ENCODE data around the gene ATP6V1G3.
"Not testable (repeated sequence)": the region's sequence is repeated elsewhere in the genome, so short reads cannot be mapped to it uniquely, and the experiment has no call there.

ATP6V1G3 gene, protein sequence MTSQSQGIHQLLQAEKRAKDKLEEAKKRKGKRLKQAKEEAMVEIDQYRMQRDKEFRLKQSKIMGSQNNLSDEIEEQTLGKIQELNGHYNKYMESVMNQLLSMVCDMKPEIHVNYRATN

DNA sequence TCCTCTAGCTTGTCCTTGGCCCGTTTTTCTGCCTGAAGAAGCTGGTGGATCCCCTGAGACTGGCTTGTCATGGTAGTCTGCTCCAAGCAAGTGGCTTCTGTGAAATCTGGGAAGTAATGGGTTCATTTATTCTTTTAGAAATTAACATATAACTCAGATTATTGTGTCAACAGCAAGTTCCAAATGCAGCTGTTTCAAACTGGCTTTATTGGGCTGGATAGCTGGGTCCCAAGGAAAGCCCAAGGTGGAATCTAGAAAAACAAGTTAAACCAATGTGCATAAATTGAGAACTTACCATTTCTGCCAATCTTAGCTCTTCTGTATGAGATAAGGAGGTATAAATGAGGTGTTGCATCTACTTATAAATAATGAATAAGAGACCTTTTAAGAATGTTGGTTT lies at the start of gene ATP6V1G3:
TSS of gene ATP6V1G3 (minus strand) at position 101 of the 400 bp plus-strand sequence. CDS start at position 71, 30 bp downstream.
- no peak within 1 kb of the TSS for H3K27ac ChIP-seq (ENCODE audit: low read length)

DNA sequence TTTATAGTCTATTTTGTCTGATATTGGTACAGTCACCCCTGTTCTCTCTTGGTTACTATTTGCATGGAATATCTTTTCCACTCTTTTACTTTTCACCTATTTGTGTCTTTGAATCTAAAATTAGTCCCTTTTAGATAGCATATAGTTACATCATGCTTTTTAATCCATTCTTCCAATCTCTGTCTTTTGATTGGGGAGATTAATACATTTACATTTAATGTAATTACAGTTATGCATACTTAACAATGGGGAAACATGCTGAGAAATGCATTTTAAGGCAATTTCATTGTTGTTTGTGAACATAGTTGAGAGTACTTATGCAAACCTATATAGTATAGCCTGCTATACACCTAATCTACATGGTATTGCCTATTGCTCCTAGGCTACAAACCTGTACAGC lies 48.4 kb upstream of the ATP6V1G3 start:
- peaks cover 4% of the 10 kb centered on the region; the same call in 1 of the 2 replicates for H3K9me3 ChIP-seq (ENCODE audit: insufficient read depth, low read depth, low read length)

More for the DNA sequence above, at the start of gene ATP6V1G3:
- Histone ChIP-seq H3K27me3 (ENCODE audit: insufficient read depth, low read length) (no peaks in the 10 kb centered on the region), H3K9me3 (ENCODE audit: insufficient read depth, low read depth, low read length) (no peaks in the 10 kb centered on the region), H3K4me1 (ENCODE audit: insufficient read depth, low read length) (no peaks in the 10 kb centered on the region), H3K36me3 (ENCODE audit: insufficient read depth, low read depth, low read length) (no peaks in the 10 kb centered on the region), H3K9ac (ENCODE audit: low read depth, low read length) (no peak within 1 kb of the TSS), H3K4me3 (ENCODE audit: low read length) (no peak within 1 kb of the TSS)

DNA sequence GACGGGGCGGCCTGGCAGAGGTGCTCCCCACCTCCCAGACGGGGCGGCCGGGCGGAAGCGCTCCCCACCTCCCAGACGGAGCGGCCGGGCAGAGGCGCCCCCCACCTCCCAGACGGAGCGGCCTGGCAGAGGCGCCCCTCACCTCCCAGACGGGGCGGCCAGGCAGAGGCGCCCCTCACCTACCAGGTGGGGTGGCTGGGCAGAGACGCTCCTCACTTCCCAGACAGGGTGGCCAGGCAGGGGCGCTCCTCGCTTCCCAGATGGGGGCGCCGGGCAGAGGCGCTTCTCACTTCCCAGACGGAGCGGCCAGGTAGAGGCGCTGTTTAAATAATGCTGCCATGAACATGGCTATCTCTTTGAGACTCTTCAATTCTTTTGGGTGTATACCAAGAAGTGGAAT lies 43.7 kb upstream of the ATP6V1G3 start:
- Histone ChIP-seq H3K4me3 (ENCODE audit: low read length) (no peak overlapping the region), H3K4me1 (ENCODE audit: insufficient read depth, low read length) (no peaks in the 10 kb centered on the region), H3K36me3 (ENCODE audit: insufficient read depth, low read depth, low read length) (no peaks in the 10 kb centered on the region), H3K9me3 (ENCODE audit: insufficient read depth, low read depth, low read length) (peaks cover 4% of the 10 kb centered on the region; the same call in 1 of the 2 replicates), H3K27ac (ENCODE audit: low read length) (no peak overlapping the region), H3K27me3 (ENCODE audit: insufficient read depth, low read length) (no peaks in the 10 kb centered on the region), H3K9ac (ENCODE audit: low read depth, low read length) (no peak overlapping the region)

More for the DNA sequence above, 48.4 kb upstream of the ATP6V1G3 start:
- H3K27ac ChIP-seq (ENCODE audit: low read length) = no peak overlapping the region
- H3K27me3 ChIP-seq (ENCODE audit: insufficient read depth, low read length) = no peaks in the 10 kb centered on the region
- H3K9ac ChIP-seq (ENCODE audit: low read depth, low read length) = no peak overlapping the region
- H3K4me1 ChIP-seq (ENCODE audit: insufficient read depth, low read length) = no peaks in the 10 kb centered on the region
- no peaks in the 10 kb centered on the region for H3K36me3 ChIP-seq (ENCODE audit: insufficient read depth, low read depth, low read length)
- H3K4me3 ChIP-seq (ENCODE audit: low read length) = no peak overlapping the region

DNA sequence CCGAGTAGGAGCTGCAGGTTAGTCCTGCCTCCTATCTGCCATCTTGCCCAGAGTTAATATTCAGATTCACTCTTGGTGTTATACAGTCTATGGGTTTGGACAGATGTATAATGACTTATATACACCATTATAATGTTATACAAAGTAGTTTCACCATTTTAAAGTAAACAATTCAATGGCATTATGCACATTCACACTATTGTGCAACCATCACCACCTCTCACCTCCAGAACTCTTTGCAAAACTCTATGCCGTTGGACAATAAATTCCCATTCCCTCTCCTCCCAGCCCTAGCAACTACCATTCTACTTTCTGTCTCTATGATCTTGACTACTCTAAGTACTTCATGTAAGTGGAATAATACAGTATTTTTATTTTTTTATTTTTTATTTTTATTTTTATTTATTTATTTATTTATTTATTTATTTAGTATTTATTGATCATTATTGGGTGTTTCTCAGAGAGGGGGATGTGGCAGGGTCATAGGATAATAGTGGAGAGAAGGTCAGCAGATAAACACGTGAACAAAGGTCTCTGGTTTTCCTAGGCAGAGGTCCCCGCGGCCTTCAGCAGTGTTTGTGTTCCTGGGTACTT lies 42.8 kb upstream of the ATP6V1G3 start:
- not testable (repeated sequence) for H3K36me3 ChIP-seq (ENCODE audit: insufficient read depth, low read depth, low read length); H3K27me3 ChIP-seq (ENCODE audit: insufficient read depth, low read length); H3K4me1 ChIP-seq (ENCODE audit: insufficient read depth, low read length); H3K9ac ChIP-seq (ENCODE audit: low read depth, low read length); H3K4me3 ChIP-seq (ENCODE audit: low read length); H3K9me3 ChIP-seq (ENCODE audit: insufficient read depth, low read depth, low read length); H3K27ac ChIP-seq (ENCODE audit: low read length)

DNA sequence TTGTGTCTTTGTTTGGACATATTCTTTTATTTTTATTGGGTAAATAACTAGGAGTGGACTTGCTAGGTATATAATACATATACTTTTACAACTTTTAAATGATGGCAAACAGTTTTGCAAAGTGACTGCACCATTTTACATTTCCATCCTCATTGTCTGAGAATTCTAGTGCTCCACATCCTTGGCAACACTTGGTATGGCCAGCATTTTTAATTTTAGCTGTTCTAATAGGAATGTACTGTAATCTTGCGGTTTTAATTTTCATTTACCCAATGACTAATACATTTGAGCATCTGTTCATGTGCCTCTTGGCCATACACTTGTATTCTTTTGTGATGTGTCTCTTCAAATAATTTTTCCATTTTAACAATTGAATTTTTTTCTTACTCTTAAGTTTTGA lies 37.0 kb upstream of the ATP6V1G3 start:
- Histone ChIP-seq H3K27me3 (ENCODE audit: insufficient read depth, low read length) (no peaks in the 10 kb centered on the region), H3K9me3 (ENCODE audit: insufficient read depth, low read depth, low read length) (no peaks in the 10 kb centered on the region), H3K27ac (ENCODE audit: low read length) (no peak overlapping the region), H3K4me3 (ENCODE audit: low read length) (no peak overlapping the region), H3K36me3 (ENCODE audit: insufficient read depth, low read depth, low read length) (no peaks in the 10 kb centered on the region), H3K9ac (ENCODE audit: low read depth, low read length) (no peak overlapping the region), H3K4me1 (ENCODE audit: insufficient read depth, low read length) (no peaks in the 10 kb centered on the region)

DNA sequence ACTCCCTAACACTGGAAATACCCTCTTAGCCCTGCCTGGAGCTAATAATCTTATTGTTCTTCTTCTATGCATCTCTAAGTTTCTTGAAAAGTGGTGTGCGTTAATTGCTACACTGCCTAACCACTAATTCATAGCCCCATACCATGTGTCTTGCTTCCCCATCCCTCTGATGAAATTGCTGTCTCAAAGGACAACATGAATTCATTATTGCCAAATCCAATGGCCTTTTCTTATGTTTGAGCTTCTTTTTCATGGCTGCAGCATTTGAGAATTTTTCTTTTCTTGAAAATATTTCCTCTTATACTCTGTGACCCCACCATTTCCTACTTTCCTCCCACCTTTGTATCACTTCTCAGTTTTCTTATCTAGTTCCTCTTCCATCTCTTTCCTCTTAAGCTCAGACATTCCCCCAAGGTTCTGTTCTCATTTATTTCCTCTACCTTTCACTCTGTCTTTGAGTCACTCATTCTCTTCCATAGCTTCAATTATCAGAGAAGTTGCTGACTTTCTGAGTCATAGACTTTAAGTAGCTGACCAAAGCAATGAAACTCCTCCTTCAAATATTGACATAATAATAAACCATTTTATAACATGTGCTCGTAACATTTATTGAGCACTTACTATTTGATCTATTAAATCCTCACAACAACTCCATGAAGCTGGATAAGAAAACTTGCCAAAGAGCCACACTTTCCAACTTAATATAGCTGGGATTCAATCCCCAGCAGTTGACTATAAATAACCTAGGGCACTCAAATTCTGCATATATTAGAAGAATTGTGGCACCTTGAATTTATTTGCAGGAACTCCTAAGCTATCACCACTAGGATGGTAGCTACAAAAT lies 35.5 kb upstream of the ATP6V1G3 start:
- Histone ChIP-seq H3K9me3 (ENCODE audit: insufficient read depth, low read depth, low read length) (no peaks in the 10 kb centered on the region), H3K4me3 (ENCODE audit: low read length) (no peak overlapping the region), H3K27ac (ENCODE audit: low read length) (no peak overlapping the region)

DNA sequence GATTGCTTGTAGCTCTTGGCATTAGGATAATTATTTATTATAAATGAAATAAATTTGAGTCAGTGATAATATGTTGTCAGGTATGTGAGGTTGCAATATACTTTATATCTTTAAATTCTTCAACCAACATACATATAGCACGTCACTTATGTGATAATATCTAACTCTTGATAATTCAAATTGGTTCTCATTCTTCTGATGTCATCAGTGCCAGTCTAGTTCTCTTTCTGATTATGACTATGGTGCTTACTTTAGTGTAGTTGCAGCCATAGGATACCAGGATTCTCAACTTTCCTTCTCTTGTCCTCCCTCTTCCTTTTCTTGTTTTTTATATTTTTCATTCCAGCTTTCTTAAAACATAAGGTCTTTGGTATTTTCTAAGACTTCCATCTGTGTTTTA lies 34.8 kb upstream of the ATP6V1G3 start:
- no peak overlapping the region for H3K4me3 ChIP-seq (ENCODE audit: low read length)
- H3K27me3 ChIP-seq (ENCODE audit: insufficient read depth, low read length) = no peaks in the 10 kb centered on the region
- no peak overlapping the region for H3K27ac ChIP-seq (ENCODE audit: low read length)
- H3K4me1 ChIP-seq (ENCODE audit: insufficient read depth, low read length) = no peaks in the 10 kb centered on the region
- H3K9ac ChIP-seq (ENCODE audit: low read depth, low read length) = no peak overlapping the region
- no peaks in the 10 kb centered on the region for H3K36me3 ChIP-seq (ENCODE audit: insufficient read depth, low read depth, low read length)
- H3K9me3 ChIP-seq (ENCODE audit: insufficient read depth, low read depth, low read length) = no peaks in the 10 kb centered on the region

More for the DNA sequence above, 35.5 kb upstream of the ATP6V1G3 start:
- Histone ChIP-seq H3K9ac (ENCODE audit: low read depth, low read length) (no peak overlapping the region), H3K36me3 (ENCODE audit: insufficient read depth, low read depth, low read length) (no peaks in the 10 kb centered on the region), H3K4me1 (ENCODE audit: insufficient read depth, low read length) (no peaks in the 10 kb centered on the region), H3K27me3 (ENCODE audit: insufficient read depth, low read length) (no peaks in the 10 kb centered on the region)

DNA sequence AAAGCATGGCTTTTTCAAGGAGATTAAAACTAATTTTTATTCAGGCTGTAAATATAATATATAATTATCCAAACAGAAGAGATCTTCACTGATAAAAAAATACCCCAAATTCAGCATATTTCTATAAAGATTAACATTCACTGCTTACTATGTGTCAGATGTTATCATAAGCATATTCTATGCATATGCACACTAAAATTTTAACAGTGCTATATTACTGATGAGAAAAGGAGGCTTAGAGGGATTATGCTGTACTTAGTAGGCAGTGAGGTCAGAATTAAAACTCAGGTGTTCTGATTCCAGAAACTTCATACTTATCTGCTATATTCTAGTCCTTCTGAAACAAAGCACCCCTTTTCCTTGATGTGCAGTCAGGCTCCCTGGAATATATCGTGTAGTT lies 33.8 kb upstream of the ATP6V1G3 start:
- Histone ChIP-seq H3K9me3 (ENCODE audit: insufficient read depth, low read depth, low read length) (no peaks in the 10 kb centered on the region), H3K27ac (ENCODE audit: low read length) (no peak overlapping the region), H3K9ac (ENCODE audit: low read depth, low read length) (no peak overlapping the region), H3K36me3 (ENCODE audit: insufficient read depth, low read depth, low read length) (no peaks in the 10 kb centered on the region), H3K27me3 (ENCODE audit: insufficient read depth, low read length) (no peaks in the 10 kb centered on the region), H3K4me1 (ENCODE audit: insufficient read depth, low read length) (no peaks in the 10 kb centered on the region), H3K4me3 (ENCODE audit: low read length) (no peak overlapping the region)

DNA sequence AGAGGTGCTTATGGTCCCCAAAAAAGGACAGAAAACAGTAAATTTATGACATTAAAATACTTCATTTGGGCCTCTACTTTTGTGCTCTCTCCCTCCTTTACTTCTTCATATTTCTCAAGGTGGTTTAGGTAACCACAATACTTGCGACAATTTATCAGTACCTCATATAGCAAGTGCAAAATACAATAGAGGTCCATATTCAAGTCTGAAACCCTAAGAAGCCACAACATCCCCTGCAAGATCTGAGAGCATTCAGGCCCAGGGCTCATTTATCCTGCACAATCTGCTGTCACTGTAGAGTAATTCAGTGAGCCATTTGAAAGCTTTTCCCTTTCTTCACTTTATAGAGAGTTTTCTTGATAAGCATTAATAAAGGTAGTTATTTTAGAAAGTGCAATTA lies 24.2 kb upstream of the ATP6V1G3 start:
- Histone ChIP-seq H3K4me3 (ENCODE audit: low read length) (no peak overlapping the region), H3K9me3 (ENCODE audit: insufficient read depth, low read depth, low read length) (no peaks in the 10 kb centered on the region), H3K36me3 (ENCODE audit: insufficient read depth, low read depth, low read length) (no peaks in the 10 kb centered on the region), H3K27ac (ENCODE audit: low read length) (no peak overlapping the region), H3K27me3 (ENCODE audit: insufficient read depth, low read length) (no peaks in the 10 kb centered on the region), H3K9ac (ENCODE audit: low read depth, low read length) (no peak overlapping the region), H3K4me1 (ENCODE audit: insufficient read depth, low read length) (0 out of 2 replicates have a peak, but pooled peaks cover 6% of the 10 kb centered on the region)

DNA sequence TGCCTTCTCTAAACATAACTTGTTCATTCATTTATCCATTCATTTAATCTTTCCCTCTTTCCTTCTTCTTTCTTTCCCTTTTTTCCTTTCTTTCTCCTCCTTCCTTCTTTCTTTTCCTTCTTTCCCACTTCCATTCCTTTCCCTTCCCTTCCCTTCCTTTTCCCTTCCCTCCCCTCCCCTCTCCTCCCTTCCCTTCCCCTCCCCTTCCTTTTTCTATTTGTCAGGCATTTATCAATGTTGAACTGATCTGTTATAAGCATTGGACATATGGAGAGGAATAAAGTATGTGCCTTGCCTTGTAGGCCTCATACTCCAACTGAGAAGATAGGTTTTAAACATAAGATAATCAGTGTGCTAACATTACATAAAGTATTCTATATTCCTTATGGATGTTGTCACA lies 23.7 kb upstream of the ATP6V1G3 start:
- Histone ChIP-seq H3K27me3 (ENCODE audit: insufficient read depth, low read length) (no peaks in the 10 kb centered on the region), H3K36me3 (ENCODE audit: insufficient read depth, low read depth, low read length) (no peaks in the 10 kb centered on the region), H3K27ac (ENCODE audit: low read length) (no peak overlapping the region), H3K9me3 (ENCODE audit: insufficient read depth, low read depth, low read length) (no peaks in the 10 kb centered on the region), H3K4me3 (ENCODE audit: low read length) (no peak overlapping the region), H3K4me1 (ENCODE audit: insufficient read depth, low read length) (0 out of 2 replicates have a peak, but pooled peaks cover 6% of the 10 kb centered on the region), H3K9ac (ENCODE audit: low read depth, low read length) (no peak overlapping the region)

DNA sequence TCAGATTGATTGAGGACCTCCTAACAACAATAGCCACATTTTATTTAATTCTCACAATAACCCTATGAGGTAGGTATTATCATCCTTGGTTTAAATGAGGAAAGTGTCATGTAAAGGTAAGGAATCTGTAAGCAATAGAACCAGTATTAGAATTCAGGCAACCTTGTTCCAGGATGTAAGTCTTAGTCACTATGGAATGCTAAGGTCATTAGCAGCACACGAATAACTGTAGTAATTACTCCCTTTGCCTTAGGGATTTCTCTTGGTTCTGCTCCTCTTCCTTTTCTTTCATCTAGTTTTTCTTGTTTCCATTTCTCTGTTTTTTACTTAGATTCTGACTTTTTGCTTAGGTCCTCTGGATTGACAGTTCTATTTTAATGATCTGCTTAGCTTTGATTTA lies 23.1 kb upstream of the ATP6V1G3 start:
- no peak overlapping the region for H3K4me3 ChIP-seq (ENCODE audit: low read length)
- H3K27me3 ChIP-seq (ENCODE audit: insufficient read depth, low read length) = no peaks in the 10 kb centered on the region
- H3K36me3 ChIP-seq (ENCODE audit: insufficient read depth, low read depth, low read length) = no peaks in the 10 kb centered on the region
- H3K9me3 ChIP-seq (ENCODE audit: insufficient read depth, low read depth, low read length) = no peaks in the 10 kb centered on the region
- no peak overlapping the region for H3K27ac ChIP-seq (ENCODE audit: low read length)
- H3K9ac ChIP-seq (ENCODE audit: low read depth, low read length) = no peak overlapping the region
- H3K4me1 ChIP-seq (ENCODE audit: insufficient read depth, low read length) = 0 out of 2 replicates have a peak, but pooled peaks cover 6% of the 10 kb centered on the region

DNA sequence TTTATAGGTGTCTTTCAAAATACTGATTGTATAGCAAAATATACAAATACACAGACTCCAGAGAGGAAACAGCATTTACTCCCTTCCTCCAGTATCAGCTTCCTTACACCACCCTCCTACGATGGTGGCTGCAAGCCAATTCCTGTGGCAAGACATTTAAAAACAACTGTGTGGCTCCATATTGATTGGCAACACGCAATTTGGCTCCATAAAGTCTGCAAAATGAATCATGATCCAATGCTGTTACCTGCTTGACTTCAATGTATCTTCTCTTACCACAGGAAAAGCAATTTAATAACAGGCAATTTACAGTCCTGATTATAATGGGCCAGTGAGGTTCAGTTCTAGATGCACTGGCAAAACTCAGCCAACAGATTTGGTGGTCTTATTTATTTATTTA lies 19.7 kb upstream of the ATP6V1G3 start:
- Histone ChIP-seq H3K36me3 (ENCODE audit: insufficient read depth, low read depth, low read length) (no peaks in the 10 kb centered on the region), H3K9me3 (ENCODE audit: insufficient read depth, low read depth, low read length) (no peaks in the 10 kb centered on the region), H3K27me3 (ENCODE audit: insufficient read depth, low read length) (no peaks in the 10 kb centered on the region), H3K9ac (ENCODE audit: low read depth, low read length) (no peak overlapping the region), H3K4me1 (ENCODE audit: insufficient read depth, low read length) (0 out of 2 replicates have a peak, but pooled peaks cover 6% of the 10 kb centered on the region), H3K27ac (ENCODE audit: low read length) (no peak overlapping the region), H3K4me3 (ENCODE audit: low read length) (no peak overlapping the region)
